K562 (cell line): ENCODE measurements around the gene PCF11. TPM values are rescaled to one million over a fixed set of nuclear protein-coding genes. Genes with fewer than 3 reads are reported as not detected.

Experiments used
- ATAC-seq: fragments of 200-7000 bp; cut with Tn5 transposase; 3 replicates; pipeline ENCODE4 v1.9.1; 2020; ENCODE audit warnings: moderate library complexity
- BruUV-seq: library from RNA; stranded (reverse); fragments of 400-500 nt; replicated peaks from 2 replicates; lab custom pipeline; 2021; lab: Mats Ljungman, UMichigan
- CTCF ChIA-PET: fragments of 300-600 bp; formaldehyde crosslinking; extraction: SDS; loops from one replicate; lab custom pipeline; 2021; ENCODE audit warnings: low intra/inter-chr PET ratio; lab: Yijun Ruan, JAX
- POLR2A ChIA-PET: fragments of 300-600, 350-650 bp; sonication (Branson Sonifier 250); formaldehyde crosslinking; extraction: SDS; loops from one replicate; lab custom pipeline; 2021; ENCODE audit warnings: antibody characterized with exemption, inconsistent platforms; lab: Yijun Ruan, JAX
- DNase-seq, 4 experiments: peaks; one replicate each; pipeline versions ENCODE4 v3.0.0 to v3.0.0-alpha.2; 2011 to 2018; ENCODE audit warnings: low spot score in 3 of 4, mixed read lengths in 3 of 4; ENCODE audit errors: extremely low read depth in 1 of 4
- FAIRE-seq: peaks from 2 replicates; lab custom pipeline; 2011; peaks lifted over from hg19 to GRCh38; lab: Jason Lieb, UNC
- H2AFZ ChIP-seq: 2 replicates; pipeline ENCODE4 v1.6.0; 2011; ENCODE audit warnings: low read depth, low read length, control low read depth, inconsistent platforms
- H3K27ac ChIP-seq: fragments of 200-600 bp; 3 replicates; pipeline ENCODE4 v1.8.0; 2011; ENCODE audit warnings: low read depth, mild to moderate bottlenecking, control low read depth, inconsistent platforms, low read length, moderate library complexity, mixed read lengths; ENCODE audit errors: extremely low read depth
- H3K27me3 ChIP-seq, 2 experiments: fragments of 300-600 bp in 1 of 2; 2 replicates in 1 of 2; 3 replicates in 1 of 2; pipeline versions ENCODE4 v1.6.0 to v1.8.0; 2011; ENCODE audit warnings: inconsistent platforms in 2 of 2, low read length in 2 of 2, mild to moderate bottlenecking in 1 of 2, mixed read lengths in 1 of 2, moderate library complexity in 1 of 2; ENCODE audit not compliant: control insufficient read depth in 2 of 2, insufficient read depth in 2 of 2
- H3K36me3 ChIP-seq: fragments of 300-600 bp; 3 replicates; pipeline ENCODE4 v1.8.0; 2011; ENCODE audit warnings: mild to moderate bottlenecking, low read length, inconsistent platforms; ENCODE audit not compliant: control insufficient read depth, insufficient read depth
- H3K4me1 ChIP-seq, 2 experiments: fragments of 200-600 bp in 1 of 2; replicated peaks in 1 of 2; 2 replicates in 1 of 2; 3 replicates in 1 of 2; pipeline versions ENCODE4 v1.5.1 to v1.8.0; 2011; ENCODE audit warnings: inconsistent platforms in 2 of 2, low read length in 2 of 2, mild to moderate bottlenecking in 1 of 2, mixed read lengths in 1 of 2, moderate library complexity in 1 of 2; ENCODE audit not compliant: control insufficient read depth in 2 of 2, insufficient read depth in 2 of 2
- H3K4me2 ChIP-seq: 2 replicates; pipeline ENCODE4 v1.6.1; 2011; ENCODE audit warnings: low read length, control low read depth, inconsistent platforms, mixed read lengths; ENCODE audit not compliant: insufficient read depth
- H3K4me3 ChIP-seq: fragments of 200-600 bp; sonication (generic), shearing (Covaris generic); 2 replicates; pipeline ENCODE4 v1.5.1; 2016; ENCODE audit warnings: control low read depth, inconsistent platforms
- H3K79me2 ChIP-seq: fragments of 200-600 bp; 3 replicates; pipeline ENCODE4 v1.8.0; 2011; ENCODE audit warnings: low read length, inconsistent platforms; ENCODE audit not compliant: control insufficient read depth, insufficient read depth
- H3K9ac ChIP-seq, 2 experiments: 2 replicates each; pipeline versions ENCODE4 v1.6.0 to v1.6.1; 2011; ENCODE audit warnings: low read depth in 2 of 2, low read length in 2 of 2, control low read depth in 1 of 2, inconsistent platforms in 1 of 2, mild to moderate bottlenecking in 1 of 2, mixed read lengths in 1 of 2; ENCODE audit not compliant: insufficient read depth in 1 of 2
- H3K9me1 ChIP-seq: one replicate; pipeline ENCODE4 v1.6.0; 2011; ENCODE audit warnings: inconsistent platforms, mild to moderate bottlenecking, low read length, moderate library complexity; ENCODE audit not compliant: control insufficient read depth, insufficient read depth
- H3K9me3 ChIP-seq: replicated peaks from 2 replicates; pipeline ENCODE4 v1.5.1; 2011; ENCODE audit warnings: low read depth, low read length, inconsistent platforms; ENCODE audit not compliant: control insufficient read depth, insufficient read depth
- H4K20me1 ChIP-seq: replicated peaks from 2 replicates; pipeline ENCODE4 v1.6.1; 2011; ENCODE audit warnings: low read length, inconsistent platforms, mixed read lengths; ENCODE audit not compliant: control insufficient read depth, insufficient read depth
- GTF2A2 ChIP-seq: IDR thresholded peaks from 2 replicates; pipeline ENCODE4 v1.6.1; 2016; ENCODE audit warnings: mild to moderate bottlenecking, missing genetic modification characterization, missing compliant biosample characterization
- MEIS2 ChIP-seq: fragments of 450-650 bp; IDR thresholded peaks from 2 replicates; pipeline ENCODE4 v1.6.1; 2014; ENCODE audit warnings: mild to moderate bottlenecking; ENCODE audit not compliant: partially characterized antibody
- PKNOX1 ChIP-seq: fragments of 450-650 bp; IDR thresholded peaks from 2 replicates; pipeline ENCODE4 v1.6.1; 2016
- RCOR1 ChIP-seq, 2 experiments: IDR thresholded peaks; 2 replicates each; pipeline ENCODE4 v1.6.1; 2012; ENCODE audit warnings: low read depth in 2 of 2, low read length in 2 of 2, borderline replicate concordance in 1 of 2, improper control_type of control experiment in 1 of 2
- WGBS: fragments of 100-300 bp; shearing (Covaris generic); methylation state at CpG from one replicate; pipeline ENCODE4 v1.1.6; 2016; ENCODE audit warnings: low coverage, mixed read lengths; ENCODE audit not compliant: insufficient coverage; ENCODE audit errors: missing lambda C conversion rate; 5-methylcytosine and 5-hydroxymethylcytosine counted together
- in situ Hi-C: fragments of 300-500 bp; cut with MboI; formaldehyde crosslinking; loops from 4 replicates; pipeline ENCODE4 v1.15.0; 2018; ENCODE audit warnings: inconsistent platforms, mixed read lengths
- intact Hi-C: fragments of 100-400 bp; cut with micrococcal nuclease; formaldehyde crosslinking; loops from 2 replicates; pipeline ENCODE4 v1.14.2; 2022
- polyA plus RNA-seq, 8 experiments: library from polyadenylated mRNA; depleted of rRNA in 4 of 8; stranded (reverse) in 5 of 8; unstranded in 3 of 8; fragments of >200 nt; fragmentation: Nextera tagmentation in 2 of 8; fragmentation: Illumina TruSeq in 1 of 8; extraction: Ambion mirVana in 2 of 8; extraction: Trizol in 1 of 8; gene quantifications; 2 replicates each; pipeline versions ENCODE4 v1.2.1 to v1.2.3, GENCODE V29; 2011 to 2014; ENCODE audit warnings: inconsistent platforms in 1 of 8, missing spikeins in 1 of 8
- total RNA-seq, 7 experiments: library from RNA; depleted of rRNA in 6 of 7; stranded (reverse); fragments of >200 nt in 6 of 7; fragmentation: Illumina TruSeq in 2 of 7; extraction: Trizol in 2 of 7; gene quantifications; 2 replicates each; pipeline versions ENCODE4 v1.2.1 to v1.2.3, GENCODE V29; 2011 to 2021; ENCODE audit warnings: low replicate concordance in 1 of 7
- TF ChIP-seq, protein P1 (sequence below), 2 experiments: IDR thresholded peaks in 1 of 2; conservative IDR thresholded peaks in 1 of 2; 2 replicates each; pipeline ENCODE4 v1.6.1; 2016; ENCODE audit warnings: low read depth in 2 of 2, mild to moderate bottlenecking in 1 of 2, missing compliant biosample characterization in 1 of 2, missing genetic modification characterization in 1 of 2, moderate library complexity in 1 of 2
- TF ChIP-seq, protein P2 (sequence below), 3 experiments: IDR thresholded peaks in 2 of 3; conservative IDR thresholded peaks in 1 of 3; 2 replicates each; pipeline ENCODE4 v1.5.1; 2011 to 2012; ENCODE audit warnings: low read length in 3 of 3, mild to moderate bottlenecking in 3 of 3, control low read depth in 2 of 3, improper control_type of control experiment in 1 of 3, inconsistent platforms in 1 of 3, low read depth in 1 of 3, mixed read lengths in 1 of 3, moderate library complexity in 1 of 3; ENCODE audit not compliant: insufficient read depth in 2 of 3
- TF ChIP-seq, protein P3 (sequence below): fragments of 250-450 bp; sonication (Bioruptor Pico); IDR thresholded peaks from 2 replicates; pipeline ENCODE4 v1.8.0; 2022; ENCODE audit warnings: moderate library complexity, mild to moderate bottlenecking, inconsistent platforms

The PCF11 gene
- total and polyA plus RNA-seq, 9 of the 15 experiments (the other 6 are each of a cell fraction or from before 2014, with no cell fraction given) = 9.3 to 91.6 (median 54.4) TPM

GRCh38 chr11:83150450-83150849 lies 6.5 kb upstream of the PCF11 start:
- CTCF ChIA-PET = no interaction called here

More at GRCh38 chr11:83150450-83150849, 6.5 kb upstream of the PCF11 start:
- Histone ChIP-seq H3K79me2 (no peaks in the 10 kb centered on the region), H2AFZ (peak overlapping the region; percentile 30; the same call in 1 of the 2 replicates), H4K20me1 (no peaks in the 10 kb centered on the region), H3K27me3 (no peaks in the 10 kb centered on the region), H3K27ac (no peak overlapping the region), H3K4me2 (no peak overlapping the region), H3K9me1 (no peaks in the 10 kb centered on the region), H3K4me1 (peaks cover 18 to 33% of the 10 kb centered on the region in 2 experiments), H3K9ac (no peak overlapping the region), H3K9me3 (no peaks in the 10 kb centered on the region), H3K36me3 (no peaks in the 10 kb centered on the region), H3K4me3 (no peak overlapping the region)
- FAIRE-seq (no peak), ATAC-seq (no peak), DNase-seq (no peak)
- POLR2A ChIA-PET = interaction anchor here (0.6 to 2.3 kb wide), 3 partner anchors 11 to 19 kb away, joined by 3 to 9 read pairs (median 8); no protein-coding TSS in a partner anchor
- 37% methylated on average over 2 of the region's 2 CpGs for WGBS
- intact Hi-C loops = no loop called here
- in situ Hi-C loops = no loop called here
- TF ChIP-seq PKNOX1 (peak; percentile 43), GTF2A2 (tag) (no peak), MEIS2 (peak; percentile 81), RCOR1 (IDR thresholded peaks at IDR 0.05; ENCODE audit: borderline replicate concordance in 1 of 2, low read depth in 2 of 2, low read length in 2 of 2) (0 out of 4 replicates have a peak, but pooled peaks of 1 of the 2 experiments have one; percentile 33)
- TF ChIP-seq, protein P1, sequence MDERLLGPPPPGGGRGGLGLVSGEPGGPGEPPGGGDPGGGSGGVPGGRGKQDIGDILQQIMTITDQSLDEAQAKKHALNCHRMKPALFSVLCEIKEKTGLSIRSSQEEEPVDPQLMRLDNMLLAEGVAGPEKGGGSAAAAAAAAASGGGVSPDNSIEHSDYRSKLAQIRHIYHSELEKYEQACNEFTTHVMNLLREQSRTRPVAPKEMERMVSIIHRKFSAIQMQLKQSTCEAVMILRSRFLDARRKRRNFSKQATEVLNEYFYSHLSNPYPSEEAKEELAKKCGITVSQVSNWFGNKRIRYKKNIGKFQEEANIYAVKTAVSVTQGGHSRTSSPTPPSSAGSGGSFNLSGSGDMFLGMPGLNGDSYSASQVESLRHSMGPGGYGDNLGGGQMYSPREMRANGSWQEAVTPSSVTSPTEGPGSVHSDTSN (CRISPR knock-in tag; IDR thresholded peaks at IDR 0.05; ENCODE audit: low read depth) = no peak
- TF ChIP-seq, protein P1 (tag; conservative IDR thresholded peaks at IDR 0.05; ENCODE audit: low read depth) = peak; percentile 68
- TF ChIP-seq, protein P2, sequence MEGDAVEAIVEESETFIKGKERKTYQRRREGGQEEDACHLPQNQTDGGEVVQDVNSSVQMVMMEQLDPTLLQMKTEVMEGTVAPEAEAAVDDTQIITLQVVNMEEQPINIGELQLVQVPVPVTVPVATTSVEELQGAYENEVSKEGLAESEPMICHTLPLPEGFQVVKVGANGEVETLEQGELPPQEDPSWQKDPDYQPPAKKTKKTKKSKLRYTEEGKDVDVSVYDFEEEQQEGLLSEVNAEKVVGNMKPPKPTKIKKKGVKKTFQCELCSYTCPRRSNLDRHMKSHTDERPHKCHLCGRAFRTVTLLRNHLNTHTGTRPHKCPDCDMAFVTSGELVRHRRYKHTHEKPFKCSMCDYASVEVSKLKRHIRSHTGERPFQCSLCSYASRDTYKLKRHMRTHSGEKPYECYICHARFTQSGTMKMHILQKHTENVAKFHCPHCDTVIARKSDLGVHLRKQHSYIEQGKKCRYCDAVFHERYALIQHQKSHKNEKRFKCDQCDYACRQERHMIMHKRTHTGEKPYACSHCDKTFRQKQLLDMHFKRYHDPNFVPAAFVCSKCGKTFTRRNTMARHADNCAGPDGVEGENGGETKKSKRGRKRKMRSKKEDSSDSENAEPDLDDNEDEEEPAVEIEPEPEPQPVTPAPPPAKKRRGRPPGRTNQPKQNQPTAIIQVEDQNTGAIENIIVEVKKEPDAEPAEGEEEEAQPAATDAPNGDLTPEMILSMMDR (IDR thresholded peaks at IDR 0.05 in 2 of 3, conservative IDR thresholded peaks at IDR 0.05 in 1 of 3; ENCODE audit: insufficient read depth in 2 of 3, low read depth in 1 of 3, low read length in 3 of 3) = no peak
- TF ChIP-seq, protein P3, sequence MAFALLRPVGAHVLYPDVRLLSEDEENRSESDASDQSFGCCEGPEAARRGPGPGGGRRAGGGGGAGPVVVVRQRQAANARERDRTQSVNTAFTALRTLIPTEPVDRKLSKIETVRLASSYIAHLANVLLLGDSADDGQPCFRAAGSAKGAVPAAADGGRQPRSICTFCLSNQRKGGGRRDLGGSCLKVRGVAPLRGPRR (CRISPR knock-in tag) = 0 out of 2 replicates have a peak, but pooled peaks have one; percentile 34
- BruUV-seq = no TSS peak
